ENCODE data around the gene ANKS1B.
"Not testable (repeated sequence)": the region's sequence is repeated elsewhere in the genome, so short reads cannot be mapped to it uniquely, and the experiment has no call there.

ANKS1B gene

DNA sequence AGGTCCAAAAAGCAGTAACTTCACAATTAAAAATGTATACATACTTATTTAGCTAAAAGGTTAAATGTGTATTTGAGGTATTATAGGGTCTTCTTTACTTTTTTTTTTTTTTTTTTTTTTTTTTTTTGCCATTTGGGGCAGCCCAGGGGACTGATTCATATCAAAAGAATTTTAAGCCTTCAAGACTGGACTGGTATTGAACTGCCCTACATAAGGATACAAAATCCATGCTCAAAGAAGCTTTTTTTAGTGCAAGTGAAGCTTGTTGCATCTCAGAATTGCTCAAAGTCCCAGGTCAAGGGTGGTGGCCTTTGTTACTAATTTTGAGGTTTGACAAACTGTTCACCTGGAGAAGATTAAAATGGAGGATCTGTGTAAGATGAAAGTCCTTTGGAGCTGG, 1215.7 kb downstream of the ANKS1B start:
- in situ Hi-C loops (cut with HindIII; ENCODE audit: low pct_ligation_motif_present, low sequenced_read_pairs), result no loop called here
- Histone ChIP-seq H3K27me3 (replicated peaks) (no peaks in the 10 kb centered on the region), H3K36me3 (replicated peaks) (no peaks in the 10 kb centered on the region), H3K4me3 (ENCODE audit: low read depth, low read length) (no peak overlapping the region), H3K27ac (no peak overlapping the region)
- TF ChIP-seq CTCF (IDR thresholded peaks at IDR 0.05; ENCODE audit: low read depth, low read length, missing control alignments), result no peak
- DNase-seq, result no peak

GRCh38 chr12:98767248-98767647, 1217.5 kb downstream of the ANKS1B start:
- TF ChIP-seq CTCF (IDR thresholded peaks at IDR 0.05; ENCODE audit: low read depth, low read length, missing control alignments), result no peak
- in situ Hi-C loops (cut with HindIII; ENCODE audit: low pct_ligation_motif_present, low sequenced_read_pairs), result no loop called here

DNA sequence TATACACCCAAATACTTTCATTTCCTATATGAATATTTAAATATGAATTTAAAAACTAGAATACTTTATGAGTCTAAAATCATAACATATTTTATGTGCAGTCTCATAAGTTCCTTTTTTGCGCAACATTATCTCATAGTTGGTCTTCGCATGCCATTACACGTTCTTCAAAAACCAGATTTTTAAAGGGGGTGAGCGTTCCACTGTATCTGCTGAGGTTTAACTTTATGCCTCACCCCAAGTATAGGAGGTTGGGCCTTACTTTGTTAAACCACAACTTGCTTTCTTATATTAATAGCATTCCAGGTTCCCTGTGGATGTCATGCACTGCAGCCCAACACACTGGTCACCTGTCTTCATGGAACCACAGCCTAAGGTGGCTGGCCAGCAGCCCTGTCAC, 1221.1 kb downstream of the ANKS1B start:
- no peaks in the 10 kb centered on the region for H3K36me3 ChIP-seq (replicated peaks)
- DNase-seq, result no peak
- no peak for TF ChIP-seq CTCF (IDR thresholded peaks at IDR 0.05; ENCODE audit: low read depth, low read length, missing control alignments)
- no peaks in the 10 kb centered on the region for H3K27me3 ChIP-seq (replicated peaks)
- no peak overlapping the region for H3K4me3 ChIP-seq (ENCODE audit: low read depth, low read length)
- in situ Hi-C loops (cut with HindIII; ENCODE audit: low pct_ligation_motif_present, low sequenced_read_pairs), result no loop called here
- H3K27ac ChIP-seq, result no peak overlapping the region

More at GRCh38 chr12:98767248-98767647, 1217.5 kb downstream of the ANKS1B start:
- Histone ChIP-seq H3K27me3 (replicated peaks) (no peaks in the 10 kb centered on the region), H3K36me3 (replicated peaks) (no peaks in the 10 kb centered on the region), H3K4me3 (ENCODE audit: low read depth, low read length) (no peak overlapping the region), H3K27ac (no peak overlapping the region)
- DNase-seq, result no peak

- TF ChIP-seq CTCF (IDR thresholded peaks at IDR 0.05; ENCODE audit: low read depth, low read length, missing control alignments), result no peak
- Histone ChIP-seq H3K27me3 (replicated peaks) (no peaks in the 10 kb centered on the region), H3K27ac (no peak overlapping the region), H3K36me3 (replicated peaks) (no peaks in the 10 kb centered on the region), H3K4me3 (ENCODE audit: low read depth, low read length) (no peak overlapping the region)
- in situ Hi-C loops (cut with HindIII; ENCODE audit: low pct_ligation_motif_present, low sequenced_read_pairs), result no loop called here
- no peak for DNase-seq
Observed at GRCh38 chr12:98758331-98758730, 1226.4 kb downstream of the ANKS1B start.

- Histone ChIP-seq H3K36me3 (replicated peaks) (no peaks in the 10 kb centered on the region), H3K27me3 (replicated peaks) (no peaks in the 10 kb centered on the region), H3K27ac (no peak overlapping the region), H3K4me3 (ENCODE audit: low read depth, low read length) (no peak overlapping the region)
- TF ChIP-seq CTCF (IDR thresholded peaks at IDR 0.05; ENCODE audit: low read depth, low read length, missing control alignments), result no peak
- in situ Hi-C loops (cut with HindIII; ENCODE audit: low pct_ligation_motif_present, low sequenced_read_pairs), result no loop called here
- no peak for DNase-seq
Observed at GRCh38 chr12:98757455-98757854, 1227.3 kb downstream of the ANKS1B start.

DNA sequence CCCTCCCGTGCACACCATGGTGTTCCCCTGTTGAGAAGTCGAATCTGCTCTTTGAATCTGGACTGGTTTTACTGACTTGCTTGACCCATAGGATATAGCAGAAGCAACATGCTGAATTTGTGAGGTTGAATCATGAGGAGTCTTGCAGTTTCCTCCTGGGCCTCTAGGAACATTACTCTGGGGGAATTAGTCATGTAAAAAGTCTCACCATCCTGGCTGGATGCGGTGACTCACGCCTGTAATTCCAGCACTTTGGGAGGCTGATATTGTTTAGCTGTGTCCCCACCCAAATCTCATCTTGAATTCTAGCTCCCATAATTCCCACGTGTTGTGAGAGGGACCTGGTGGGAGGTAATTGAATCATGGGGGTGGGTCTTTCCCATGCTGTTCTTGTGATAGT, 1228.9 kb downstream of the ANKS1B start:
- H3K36me3 ChIP-seq (replicated peaks); in situ Hi-C loops (cut with HindIII; ENCODE audit: low pct_ligation_motif_present, low sequenced_read_pairs); H3K4me3 ChIP-seq (ENCODE audit: low read depth, low read length); H3K27me3 ChIP-seq (replicated peaks): not testable (repeated sequence)
- TF ChIP-seq CTCF (IDR thresholded peaks at IDR 0.05; ENCODE audit: low read depth, low read length, missing control alignments), result peak; percentile 46
- peak; percentile 86 for DNase-seq
- peak overlapping the region; percentile 38 for H3K27ac ChIP-seq

All from brain microvascular endothelial cell (primary cell).